Memory B cell (primary cell): ENCODE data around the gene CXCR5.

ENCODE experiments used
- ATAC-seq: fragments of 150-1000 bp; cut with Tn5 transposase; 2 replicates; pipeline ENCODE4 v1.10.0; 2021; ENCODE audit warnings: low read depth, mild to moderate bottlenecking, moderate library complexity
- DNase-seq, 2 donors: peaks; one replicate each; pipeline ENCODE4 v3.0.0; 2022; ENCODE audit warnings: low spot score in 2 of 2
- H3K27ac Mint-ChIP-seq: one replicate; pipeline ENCODE4 v1.8.0; 2022; ENCODE audit warnings: mild to moderate bottlenecking, moderate library complexity, mixed read lengths
- H3K27me3 Mint-ChIP-seq: one replicate; pipeline ENCODE4 v1.8.0; 2022; ENCODE audit warnings: mixed read lengths
- H3K36me3 Mint-ChIP-seq: one replicate; pipeline ENCODE4 v1.8.0; 2022; ENCODE audit warnings: mild to moderate bottlenecking, mixed read lengths
- H3K4me1 Mint-ChIP-seq: one replicate; pipeline ENCODE4 v1.8.0; 2022; ENCODE audit warnings: mixed read lengths
- H3K4me3 Mint-ChIP-seq: one replicate; pipeline ENCODE4 v1.8.0; 2022; ENCODE audit warnings: mild to moderate bottlenecking, moderate library complexity, mixed read lengths
- H3K9me3 Mint-ChIP-seq: one replicate; pipeline ENCODE4 v1.8.0; 2022; ENCODE audit warnings: mixed read lengths

CXCR5 gene

GRCh38 chr11:118885319-118885718, 1.6 kb downstream of the CXCR5 start:
- DNase-seq = peak in 1 of 2 donors; percentile 24
- Mint-ChIP-seq H3K27me3 (no peaks in the 10 kb centered on the region), H3K4me3 (peak overlapping the region; percentile 88), H3K9me3 (no peaks in the 10 kb centered on the region), H3K4me1 (peaks cover 56% of the 10 kb centered on the region), H3K27ac (peak overlapping the region; percentile 97), H3K36me3 (peaks cover 34% of the 10 kb centered on the region)
- ATAC-seq = no peak

DNA sequence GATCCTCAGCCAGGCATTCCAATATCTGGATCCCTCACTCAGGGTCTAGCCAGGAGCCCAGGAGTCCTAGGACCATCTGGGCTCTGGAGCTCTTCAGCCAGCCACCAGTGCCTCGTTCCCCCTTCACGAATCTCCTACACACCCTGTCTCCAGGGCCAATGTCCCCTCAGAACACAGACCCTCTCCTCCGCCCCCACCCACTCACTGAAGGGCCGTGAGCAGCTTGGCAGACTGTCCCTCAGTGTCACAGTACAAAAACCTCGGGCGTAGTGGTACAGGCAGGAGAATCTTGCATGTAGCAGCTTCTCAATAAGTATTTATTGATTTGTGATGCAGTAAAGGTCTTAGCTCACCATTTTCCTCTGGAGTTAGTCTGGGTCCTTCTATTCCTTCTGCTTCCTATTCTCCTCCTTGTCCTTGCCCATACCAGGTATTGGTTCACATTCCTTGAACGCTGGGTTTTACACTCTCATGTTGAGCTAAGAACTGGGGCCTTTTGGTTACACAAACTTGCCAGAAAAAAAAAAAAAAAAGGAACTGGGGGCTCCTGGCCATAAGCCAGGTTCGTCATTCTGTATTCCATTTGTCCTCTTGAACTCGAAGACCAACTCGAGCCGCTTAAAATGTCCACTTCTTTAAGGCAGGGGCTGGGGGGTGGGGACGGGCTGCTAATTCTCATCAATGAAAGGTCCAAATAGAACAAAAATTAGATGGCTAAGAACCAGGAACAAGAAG, 2.3 kb downstream of the CXCR5 start:
- H3K9me3 Mint-ChIP-seq = no peaks in the 10 kb centered on the region
- DNase-seq = peak in 1 of 2 donors; percentile 27
- peaks cover 39% of the 10 kb centered on the region for H3K36me3 Mint-ChIP-seq
- peak overlapping the region; percentile 88 for H3K4me3 Mint-ChIP-seq
- no peaks in the 10 kb centered on the region for H3K27me3 Mint-ChIP-seq
- peaks cover 59% of the 10 kb centered on the region for H3K4me1 Mint-ChIP-seq
- ATAC-seq = no peak
- peak overlapping the region; percentile 97 for H3K27ac Mint-ChIP-seq

DNA sequence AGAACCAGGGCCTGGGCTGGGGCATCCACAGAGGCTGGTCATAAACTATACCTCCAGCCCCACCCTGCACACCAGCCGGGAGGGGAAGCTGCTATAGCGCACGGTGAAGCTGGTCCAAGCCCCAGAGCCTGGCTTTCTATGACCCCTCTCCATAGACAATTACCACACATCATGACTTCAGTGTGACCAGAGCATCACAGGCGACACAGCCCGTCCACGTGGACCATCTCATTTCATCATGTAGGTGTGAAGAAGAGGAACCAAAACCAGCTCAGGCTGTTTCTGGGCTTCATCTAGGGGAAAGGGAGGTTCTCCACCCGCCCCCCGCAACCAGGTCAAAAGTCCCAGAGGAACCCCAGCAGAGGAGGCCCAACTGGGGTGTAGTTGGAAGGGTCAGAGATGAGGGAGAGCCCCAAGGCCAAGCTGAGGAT, 3.0 kb downstream of the CXCR5 start:
- Mint-ChIP-seq H3K9me3 (no peaks in the 10 kb centered on the region), H3K4me3 (peak overlapping the region; percentile 88), H3K4me1 (peaks cover 56% of the 10 kb centered on the region), H3K27ac (peak overlapping the region; percentile 97), H3K36me3 (peaks cover 39% of the 10 kb centered on the region), H3K27me3 (no peaks in the 10 kb centered on the region)
- peak; percentile 67 for ATAC-seq
- peak; percentile 66 to 73 for DNase-seq

- Mint-ChIP-seq H3K36me3 (peaks cover 40% of the 10 kb centered on the region), H3K4me1 (peaks cover 60% of the 10 kb centered on the region), H3K9me3 (no peaks in the 10 kb centered on the region), H3K27me3 (no peaks in the 10 kb centered on the region), H3K4me3 (peak overlapping the region; percentile 88), H3K27ac (peak overlapping the region; percentile 97)
- DNase-seq = peak in 1 of 2 donors; percentile 18
- no peak for ATAC-seq
Measured at GRCh38 chr11:118887206-118887605, 3.5 kb downstream of the CXCR5 start.

- no peaks in the 10 kb centered on the region for H3K27me3 Mint-ChIP-seq
- no peaks in the 10 kb centered on the region for H3K9me3 Mint-ChIP-seq
- peak overlapping the region; percentile 97 for H3K27ac Mint-ChIP-seq
- H3K4me3 Mint-ChIP-seq = peak overlapping the region; percentile 88
- peaks cover 40% of the 10 kb centered on the region for H3K36me3 Mint-ChIP-seq
- ATAC-seq (no peak), DNase-seq (no peak)
- H3K4me1 Mint-ChIP-seq = peaks cover 64% of the 10 kb centered on the region
Measured at GRCh38 chr11:118888398-118888797, 4.7 kb downstream of the CXCR5 start.

- Mint-ChIP-seq H3K36me3 (peaks cover 46% of the 10 kb centered on the region), H3K27ac (peak overlapping the region; percentile 97), H3K4me3 (peak overlapping the region; percentile 88), H3K9me3 (no peaks in the 10 kb centered on the region), H3K4me1 (peaks cover 77% of the 10 kb centered on the region), H3K27me3 (no peaks in the 10 kb centered on the region)
- no peak for DNase-seq
- ATAC-seq = no peak
Measured at GRCh38 chr11:118889797-118890196, 6.1 kb downstream of the CXCR5 start.

DNA sequence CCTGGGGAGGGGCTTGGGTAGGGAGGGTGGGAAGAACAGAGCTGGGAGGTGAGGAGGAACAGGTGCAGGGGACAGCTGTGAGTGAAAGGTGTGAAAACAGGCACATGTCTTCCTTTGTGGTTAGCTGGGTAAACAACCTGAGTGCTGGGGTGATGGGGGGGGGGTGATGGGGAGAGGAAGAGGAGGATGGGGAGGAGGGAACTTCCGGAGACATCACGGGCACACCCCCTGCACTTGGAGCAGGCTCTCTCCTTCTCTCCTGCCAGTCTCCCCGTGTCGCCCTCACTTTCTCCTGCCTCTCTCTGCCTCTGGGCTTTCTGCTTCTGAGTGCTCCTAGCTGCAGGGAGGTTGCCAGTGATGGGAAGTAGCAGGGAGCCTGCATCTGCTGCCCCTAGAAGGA, 8.8 kb downstream of the CXCR5 start:
- Mint-ChIP-seq H3K4me3 (peak overlapping the region; percentile 87), H3K36me3 (peaks cover 46% of the 10 kb centered on the region), H3K4me1 (peaks cover 85% of the 10 kb centered on the region), H3K9me3 (no peaks in the 10 kb centered on the region), H3K27me3 (no peaks in the 10 kb centered on the region), H3K27ac (peak overlapping the region; percentile 97)
- ATAC-seq (peak; percentile 56), DNase-seq (no peak)

DNA sequence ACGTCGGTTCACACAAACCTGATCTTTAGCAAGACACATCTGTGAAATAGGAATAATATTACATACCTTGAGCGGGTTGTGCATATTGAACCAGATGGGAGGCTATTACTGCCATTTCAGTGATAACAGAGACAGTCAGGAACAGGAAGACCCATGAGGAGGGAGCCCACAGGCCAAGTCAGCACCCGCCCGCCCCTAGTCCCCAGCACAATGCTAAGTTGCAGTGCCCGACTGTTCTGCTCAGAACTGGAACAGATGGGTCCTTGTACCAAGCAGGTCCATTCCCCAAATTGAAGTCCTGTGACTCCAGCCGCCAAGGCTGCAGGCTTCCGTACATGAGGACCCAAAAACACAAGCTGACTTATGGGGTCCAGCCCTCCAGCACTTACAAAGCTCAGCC, 9.3 kb downstream of the CXCR5 start:
- peak overlapping the region; percentile 97 for H3K27ac Mint-ChIP-seq
- ATAC-seq = no peak
- H3K9me3 Mint-ChIP-seq = no peaks in the 10 kb centered on the region
- peak overlapping the region; percentile 87 for H3K4me3 Mint-ChIP-seq
- no peak for DNase-seq
- H3K36me3 Mint-ChIP-seq = peaks cover 49% of the 10 kb centered on the region
- peaks cover 85% of the 10 kb centered on the region for H3K4me1 Mint-ChIP-seq
- H3K27me3 Mint-ChIP-seq = no peaks in the 10 kb centered on the region

GRCh38 chr11:118893662-118894061, 10.0 kb downstream of the CXCR5 start:
- Mint-ChIP-seq H3K27ac (peak overlapping the region; percentile 97), H3K9me3 (no peaks in the 10 kb centered on the region), H3K36me3 (peaks cover 44% of the 10 kb centered on the region), H3K4me1 (peaks cover 78% of the 10 kb centered on the region), H3K27me3 (no peaks in the 10 kb centered on the region), H3K4me3 (peak overlapping the region; percentile 86)
- DNase-seq (no peak), ATAC-seq (no peak)

DNA sequence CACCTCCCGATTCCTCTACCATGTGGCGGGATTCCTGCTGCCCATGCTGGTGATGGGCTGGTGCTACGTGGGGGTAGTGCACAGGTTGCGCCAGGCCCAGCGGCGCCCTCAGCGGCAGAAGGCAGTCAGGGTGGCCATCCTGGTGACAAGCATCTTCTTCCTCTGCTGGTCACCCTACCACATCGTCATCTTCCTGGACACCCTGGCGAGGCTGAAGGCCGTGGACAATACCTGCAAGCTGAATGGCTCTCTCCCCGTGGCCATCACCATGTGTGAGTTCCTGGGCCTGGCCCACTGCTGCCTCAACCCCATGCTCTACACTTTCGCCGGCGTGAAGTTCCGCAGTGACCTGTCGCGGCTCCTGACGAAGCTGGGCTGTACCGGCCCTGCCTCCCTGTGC, 10.5 kb downstream of the CXCR5 start:
- Mint-ChIP-seq H3K4me3 (peak overlapping the region; percentile 86), H3K9me3 (no peaks in the 10 kb centered on the region), H3K27me3 (no peaks in the 10 kb centered on the region), H3K27ac (peak overlapping the region; percentile 97), H3K4me1 (peaks cover 75% of the 10 kb centered on the region), H3K36me3 (peaks cover 42% of the 10 kb centered on the region)
- ATAC-seq = no peak
- DNase-seq = no peak

- H3K36me3 Mint-ChIP-seq = peaks cover 34% of the 10 kb centered on the region
- DNase-seq (peak; percentile 74 to 76), ATAC-seq (peak; percentile 77)
- no peaks in the 10 kb centered on the region for H3K9me3 Mint-ChIP-seq
- peaks cover 67% of the 10 kb centered on the region for H3K4me1 Mint-ChIP-seq
- peak overlapping the region; percentile 97 for H3K27ac Mint-ChIP-seq
- H3K27me3 Mint-ChIP-seq = no peaks in the 10 kb centered on the region
- H3K4me3 Mint-ChIP-seq = peak overlapping the region; percentile 86
Measured at GRCh38 chr11:118895093-118896039, 11.7 kb downstream of the CXCR5 start.

- no peaks in the 10 kb centered on the region for H3K9me3 Mint-ChIP-seq
- ATAC-seq = no peak
- H3K4me3 Mint-ChIP-seq = peak overlapping the region; percentile 86
- peaks cover 62% of the 10 kb centered on the region for H3K4me1 Mint-ChIP-seq
- H3K27me3 Mint-ChIP-seq = no peaks in the 10 kb centered on the region
- no peak for DNase-seq
- peak overlapping the region; percentile 97 for H3K27ac Mint-ChIP-seq
- H3K36me3 Mint-ChIP-seq = peaks cover 34% of the 10 kb centered on the region
Measured at GRCh38 chr11:118896472-118896913, 12.8 kb downstream of the CXCR5 start.

DNA sequence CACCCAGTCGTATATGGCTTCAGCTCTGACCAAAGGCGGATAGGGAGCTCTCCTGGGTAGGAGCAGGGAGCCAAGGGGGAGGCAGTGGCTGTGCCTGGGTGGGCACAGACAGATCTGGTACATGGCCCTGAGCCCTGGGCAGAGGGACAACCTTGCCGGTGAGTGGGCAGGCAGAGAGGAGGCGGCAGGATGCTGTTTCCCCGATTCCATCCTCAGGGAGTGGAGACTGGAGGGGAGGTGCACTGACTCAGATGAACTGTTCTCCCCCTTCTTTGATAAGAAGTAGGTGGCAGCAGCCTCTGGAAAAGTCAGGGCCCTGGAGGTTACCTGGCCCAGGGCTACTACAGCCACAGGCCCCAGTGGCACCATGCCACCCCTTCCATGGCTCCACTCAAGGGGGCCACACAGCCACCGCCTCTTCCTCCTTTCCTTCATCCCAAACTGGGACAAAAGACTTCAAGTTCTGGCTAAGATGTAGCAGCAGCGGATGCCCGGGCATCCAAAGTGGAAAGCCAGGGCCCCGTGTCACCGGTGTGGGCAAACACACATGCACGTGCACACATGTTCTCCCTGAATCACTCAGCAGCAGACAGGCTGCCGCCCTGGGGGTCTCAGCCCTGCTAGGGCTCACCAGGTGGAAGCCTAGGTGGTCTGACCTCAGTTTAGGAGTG, 13.4 kb downstream of the CXCR5 start:
- Mint-ChIP-seq H3K27me3 (no peaks in the 10 kb centered on the region), H3K27ac (peak overlapping the region; percentile 97), H3K36me3 (peaks cover 34% of the 10 kb centered on the region), H3K4me1 (peaks cover 61% of the 10 kb centered on the region), H3K9me3 (no peaks in the 10 kb centered on the region), H3K4me3 (peak overlapping the region; percentile 86)
- no peak for DNase-seq
- ATAC-seq = no peak
